Brain pericyte (primary cell): ENCODE measurements around the gene LIFR.
"Not testable (repeated sequence)": the region's sequence is repeated elsewhere in the genome, so short reads cannot be mapped to it uniquely, and the experiment has no call there.

Experiments
- DNase-seq: peaks from one replicate; pipeline ENCODE4 v3.0.0-alpha.2; 2012; ENCODE audit warnings: low read depth, low spot score

The LIFR gene

GRCh38 chr5:38581597-38581996 is 25.2 kb upstream of the LIFR start:
- no peak for DNase-seq

GRCh38 chr5:38579105-38579504 is 22.7 kb upstream of the LIFR start:
- no peak for DNase-seq

GRCh38 chr5:38576961-38577684 is 20.7 kb upstream of the LIFR start:
- DNase-seq = no peak

- no peak for DNase-seq
Measured at GRCh38 chr5:38576442-38576841, 20.0 kb upstream of the LIFR start.

- DNase-seq = no peak
Measured at GRCh38 chr5:38575476-38575875, 19.0 kb upstream of the LIFR start.

- DNase-seq = no peak
Measured at GRCh38 chr5:38574009-38574408, 17.6 kb upstream of the LIFR start.

- no peak for DNase-seq
Measured at GRCh38 chr5:38573521-38573920, 17.1 kb upstream of the LIFR start.

- no peak for DNase-seq
Measured at GRCh38 chr5:38569180-38569579, 12.7 kb upstream of the LIFR start.

GRCh38 chr5:38567306-38567705 is 10.9 kb upstream of the LIFR start:
- DNase-seq = not testable (repeated sequence)

- DNase-seq = no peak
Measured at GRCh38 chr5:38563624-38564023, 7.2 kb upstream of the LIFR start.

GRCh38 chr5:38562444-38563210 is 6.2 kb upstream of the LIFR start:
- no peak for DNase-seq

- DNase-seq = no peak
Measured at GRCh38 chr5:38559428-38559827, 3.0 kb upstream of the LIFR start.

- no peak for DNase-seq
Measured at GRCh38 chr5:38557792-38558191, 1.3 kb upstream of the LIFR start.

- peak; percentile 7 for DNase-seq
Measured at GRCh38 chr5:38557308-38557710, 863 bp upstream of the LIFR start.

- DNase-seq = no peak
Measured at GRCh38 chr5:38556088-38556598, 303 bp downstream of the LIFR start.

- DNase-seq = no peak
Measured at GRCh38 chr5:38555354-38556087, 925 bp downstream of the LIFR start.

- DNase-seq = no peak
Measured at GRCh38 chr5:38554861-38555260, 1.6 kb downstream of the LIFR start.

GRCh38 chr5:38554403-38554802 is 2.0 kb downstream of the LIFR start:
- DNase-seq = no peak

GRCh38 chr5:38553001-38553521 is 3.4 kb downstream of the LIFR start:
- DNase-seq = no peak

- DNase-seq = no peak
Measured at GRCh38 chr5:38551030-38552017, 5.1 kb downstream of the LIFR start.
